ES-I3 (cell line): ENCODE measurements around the gene ARHGAP19.

ENCODE experiments used
- H3K36me3 ChIP-seq: 2 replicates; pipeline ENCODE4 v1.6.1; 2013; ENCODE audit warnings: mild to moderate bottlenecking, low read length, control low read depth, moderate library complexity; ENCODE audit not compliant: insufficient read depth
- H3K4me1 ChIP-seq: 2 replicates; pipeline ENCODE4 v1.6.1; 2013; ENCODE audit warnings: mild to moderate bottlenecking, control low read depth, low read length; ENCODE audit not compliant: insufficient read depth
- H3K9ac ChIP-seq: 2 replicates; pipeline ENCODE4 v1.6.1; 2013; ENCODE audit warnings: low read depth, mild to moderate bottlenecking, low read length, moderate library complexity
- H3K9me3 ChIP-seq: 2 replicates; pipeline ENCODE4 v1.6.1; 2013; ENCODE audit warnings: mild to moderate bottlenecking, low read length, moderate library complexity; ENCODE audit not compliant: control insufficient read depth, insufficient read depth

ARHGAP19 gene

GRCh38 chr10:97250952-97251351 lies 41.5 kb downstream of the ARHGAP19 start:
- no peak overlapping the region for H3K9ac ChIP-seq
- no peaks in the 10 kb centered on the region for H3K36me3 ChIP-seq
- H3K4me1 ChIP-seq = no peaks in the 10 kb centered on the region
- no peaks in the 10 kb centered on the region for H3K9me3 ChIP-seq

GRCh38 chr10:97243836-97244235 lies 48.6 kb downstream of the ARHGAP19 start:
- peaks cover 3% of the 10 kb centered on the region; the same call in 1 of the 2 replicates for H3K36me3 ChIP-seq

GRCh38 chr10:97238855-97239254 lies 53.6 kb downstream of the ARHGAP19 start:
- no peaks in the 10 kb centered on the region for H3K36me3 ChIP-seq
- no peaks in the 10 kb centered on the region for H3K9me3 ChIP-seq
- no peak overlapping the region for H3K9ac ChIP-seq

More at GRCh38 chr10:97243836-97244235, 48.6 kb downstream of the ARHGAP19 start:
- Histone ChIP-seq H3K4me1 (no peaks in the 10 kb centered on the region), H3K9me3 (no peaks in the 10 kb centered on the region), H3K9ac (no peak overlapping the region)

GRCh38 chr10:97235353-97235752 lies 57.1 kb downstream of the ARHGAP19 start:
- Histone ChIP-seq H3K9me3 (no peaks in the 10 kb centered on the region), H3K36me3 (no peaks in the 10 kb centered on the region), H3K4me1 (no peaks in the 10 kb centered on the region), H3K9ac (no peak overlapping the region)

More at GRCh38 chr10:97238855-97239254, 53.6 kb downstream of the ARHGAP19 start:
- no peaks in the 10 kb centered on the region for H3K4me1 ChIP-seq

- Histone ChIP-seq H3K9ac (no peak overlapping the region), H3K9me3 (no peaks in the 10 kb centered on the region), H3K4me1 (no peaks in the 10 kb centered on the region), H3K36me3 (no peaks in the 10 kb centered on the region)
Observed at GRCh38 chr10:97234400-97234799, 58.0 kb downstream of the ARHGAP19 start.

- Histone ChIP-seq H3K4me1 (no peaks in the 10 kb centered on the region), H3K36me3 (peaks cover 8% of the 10 kb centered on the region; the same call in 1 of the 2 replicates), H3K9ac (no peak overlapping the region), H3K9me3 (no peaks in the 10 kb centered on the region)
Observed at GRCh38 chr10:97230146-97230545, 62.3 kb downstream of the ARHGAP19 start.

GRCh38 chr10:97229322-97230015 lies 63.0 kb downstream of the ARHGAP19 start:
- Histone ChIP-seq H3K9me3 (no peaks in the 10 kb centered on the region), H3K9ac (no peak overlapping the region), H3K4me1 (no peaks in the 10 kb centered on the region), H3K36me3 (peaks cover 8% of the 10 kb centered on the region; the same call in 1 of the 2 replicates)

GRCh38 chr10:97228775-97229157 lies 63.7 kb downstream of the ARHGAP19 start:
- no peaks in the 10 kb centered on the region for H3K9me3 ChIP-seq
- H3K4me1 ChIP-seq = no peaks in the 10 kb centered on the region
- H3K36me3 ChIP-seq = peaks cover 8% of the 10 kb centered on the region; the same call in 1 of the 2 replicates
- H3K9ac ChIP-seq = no peak overlapping the region

- Histone ChIP-seq H3K9me3 (no peaks in the 10 kb centered on the region), H3K4me1 (no peaks in the 10 kb centered on the region), H3K9ac (no peak overlapping the region), H3K36me3 (peaks cover 8% of the 10 kb centered on the region; the same call in 1 of the 2 replicates)
Observed at GRCh38 chr10:97228130-97228774, 64.2 kb downstream of the ARHGAP19 start.

- Histone ChIP-seq H3K9ac (no peak overlapping the region), H3K36me3 (peaks cover 8% of the 10 kb centered on the region; the same call in 1 of the 2 replicates), H3K9me3 (no peaks in the 10 kb centered on the region), H3K4me1 (no peaks in the 10 kb centered on the region)
Observed at GRCh38 chr10:97226398-97226797, 66.0 kb downstream of the ARHGAP19 start.

GRCh38 chr10:97224483-97225435 lies 67.7 kb downstream of the ARHGAP19 start:
- Histone ChIP-seq H3K9ac (no peak overlapping the region), H3K36me3 (peaks cover 8% of the 10 kb centered on the region; the same call in 1 of the 2 replicates)

GRCh38 chr10:97222326-97222961 lies 70.0 kb downstream of the ARHGAP19 start:
- Histone ChIP-seq H3K36me3 (no peaks in the 10 kb centered on the region), H3K9me3 (no peaks in the 10 kb centered on the region), H3K9ac (no peak overlapping the region), H3K4me1 (no peaks in the 10 kb centered on the region)

More at GRCh38 chr10:97224483-97225435, 67.7 kb downstream of the ARHGAP19 start:
- H3K4me1 ChIP-seq = no peaks in the 10 kb centered on the region
- no peaks in the 10 kb centered on the region for H3K9me3 ChIP-seq

- no peaks in the 10 kb centered on the region for H3K9me3 ChIP-seq
- no peaks in the 10 kb centered on the region for H3K4me1 ChIP-seq
- H3K36me3 ChIP-seq = no peaks in the 10 kb centered on the region
- no peak overlapping the region for H3K9ac ChIP-seq
Observed at GRCh38 chr10:97220355-97220754, 72.1 kb downstream of the ARHGAP19 start.

- Histone ChIP-seq H3K9ac (no peak overlapping the region), H3K4me1 (no peaks in the 10 kb centered on the region), H3K36me3 (no peaks in the 10 kb centered on the region), H3K9me3 (no peaks in the 10 kb centered on the region)
Observed at GRCh38 chr10:97217299-97217698, 75.1 kb downstream of the ARHGAP19 start.
